ENCODE results near the gene CASP2. TPM values are rescaled to one million over a fixed set of nuclear protein-coding genes. Genes with fewer than 3 reads are reported as not detected.

CASP2 gene
- total and polyA plus RNA-seq, 4 experiments from 2014 or later: 5.3 to 96.1 (median 61.8) TPM

- H3K4me1 ChIP-seq (ENCODE audit: insufficient read depth, low read length): no peaks in the 10 kb centered on the region
- POLR2A ChIA-PET (ENCODE audit: partially characterized antibody): no interaction called here
- CTCF ChIA-PET (ENCODE audit: partially characterized antibody): interaction anchor here (1.1 to 1.3 kb wide), 4 partner anchors 17 to 52 kb away, joined by 3 to 4 read pairs (median 3); no protein-coding TSS in a partner anchor
- peak overlapping the region in 2 of 7 donors; percentile 0 to 8 for H3K27ac Mint-ChIP-seq
- H3K9me3 ChIP-seq (ENCODE audit: control insufficient read depth in 1 of 2, low read length in 2 of 2): no peaks in the 10 kb centered on the region
- H3K27me3 Mint-ChIP-seq: no peaks in the 10 kb centered on the region
- no peak overlapping the region for H3K4me3 Mint-ChIP-seq
- H3K9me3 Mint-ChIP-seq: no peaks in the 10 kb centered on the region
- H3K36me3 Mint-ChIP-seq: no peaks in the 10 kb centered on the region
- intact Hi-C loops (cut with micrococcal nuclease): no loop called here
- DNase-seq: no peak
- no peak overlapping the region for H3K27ac ChIP-seq (ENCODE audit: low read depth, low read length)
- H3K4me3 ChIP-seq (ENCODE audit: low read length in 2 of 2): no peak overlapping the region
- no peaks in the 10 kb centered on the region for H3K36me3 ChIP-seq (ENCODE audit: insufficient read depth, low read length)
- H3K4me1 Mint-ChIP-seq: peaks cover 8 to 12% (median 9%) of the 10 kb centered on the region in 4 donors
- no peaks in the 10 kb centered on the region for H3K27me3 ChIP-seq (ENCODE audit: insufficient read depth, low read length)
Measured at GRCh38 chr7:143327903-143328302, 39.8 kb downstream of the CASP2 start.

- intact Hi-C loops (cut with micrococcal nuclease): no loop called here
- Mint-ChIP-seq H3K36me3 (no peaks in the 10 kb centered on the region), H3K4me3 (no peak overlapping the region)
Measured at GRCh38 chr7:143329471-143330170, 41.5 kb downstream of the CASP2 start.

GRCh38 chr7:143331179-143331801 lies 43.1 kb downstream of the CASP2 start:
- Histone ChIP-seq H3K9me3 (ENCODE audit: control insufficient read depth in 1 of 2, low read length in 2 of 2) (no peaks in the 10 kb centered on the region), H3K36me3 (ENCODE audit: insufficient read depth, low read length) (no peaks in the 10 kb centered on the region), H3K4me1 (ENCODE audit: insufficient read depth, low read length) (no peaks in the 10 kb centered on the region), H3K4me3 (ENCODE audit: low read length in 2 of 2) (no peak overlapping the region), H3K27me3 (ENCODE audit: insufficient read depth, low read length) (no peaks in the 10 kb centered on the region), H3K27ac (ENCODE audit: low read depth, low read length) (no peak overlapping the region)
- intact Hi-C loops (cut with micrococcal nuclease): no loop called here
- Mint-ChIP-seq H3K4me3 (no peak overlapping the region), H3K27ac (peak overlapping the region in 1 of 7 donors; percentile 43), H3K27me3 (peaks cover 4 to 7% of the 10 kb centered on the region in 2 donors), H3K36me3 (no peaks in the 10 kb centered on the region), H3K9me3 (no peaks in the 10 kb centered on the region), H3K4me1 (peaks cover 0 to 1% (median 0%) of the 10 kb centered on the region in 4 donors)
- POLR2A ChIA-PET (ENCODE audit: partially characterized antibody): no interaction called here
- DNase-seq: no peak
- CTCF ChIA-PET (ENCODE audit: partially characterized antibody): interaction anchor here (1.0 to 2.4 kb wide), 3 partner anchors 14 to 91 kb away, joined by 4 to 9 read pairs (median 4); no protein-coding TSS in a partner anchor

More at GRCh38 chr7:143329471-143330170, 41.5 kb downstream of the CASP2 start:
- Mint-ChIP-seq H3K27ac (no peak overlapping the region), H3K27me3 (peaks cover 0 to 4% of the 10 kb centered on the region in 2 donors), H3K9me3 (no peaks in the 10 kb centered on the region), H3K4me1 (peaks cover 8 to 12% (median 9%) of the 10 kb centered on the region in 4 donors)
- DNase-seq: no peak
- Histone ChIP-seq H3K9me3 (ENCODE audit: control insufficient read depth in 1 of 2, low read length in 2 of 2) (no peaks in the 10 kb centered on the region), H3K4me1 (ENCODE audit: insufficient read depth, low read length) (no peaks in the 10 kb centered on the region), H3K4me3 (ENCODE audit: low read length in 2 of 2) (no peak overlapping the region), H3K27me3 (ENCODE audit: insufficient read depth, low read length) (no peaks in the 10 kb centered on the region), H3K36me3 (ENCODE audit: insufficient read depth, low read length) (no peaks in the 10 kb centered on the region), H3K27ac (ENCODE audit: low read depth, low read length) (no peak overlapping the region)
- POLR2A ChIA-PET (ENCODE audit: partially characterized antibody): no interaction called here
- CTCF ChIA-PET (ENCODE audit: partially characterized antibody): interaction anchor here (0.5 to 2.4 kb wide), 5 partner anchors 16 to 89 kb away, joined by 3 to 9 read pairs (median 4); partner anchors contain the start of gene EPHA1

GRCh38 chr7:143334244-143334643 lies 46.1 kb downstream of the CASP2 start:
- Mint-ChIP-seq H3K9me3 (no peaks in the 10 kb centered on the region), H3K27ac (no peak overlapping the region), H3K36me3 (no peaks in the 10 kb centered on the region), H3K27me3 (peaks cover 12 to 17% of the 10 kb centered on the region in 2 donors), H3K4me1 (peaks cover 0 to 4% (median 0%) of the 10 kb centered on the region in 4 donors), H3K4me3 (no peak overlapping the region)
- DNase-seq: no peak
- Histone ChIP-seq H3K9me3 (ENCODE audit: control insufficient read depth in 1 of 2, low read length in 2 of 2) (no peaks in the 10 kb centered on the region), H3K27ac (ENCODE audit: low read depth, low read length) (no peak overlapping the region), H3K4me3 (ENCODE audit: low read length in 2 of 2) (no peak overlapping the region), H3K4me1 (ENCODE audit: insufficient read depth, low read length) (no peaks in the 10 kb centered on the region), H3K27me3 (ENCODE audit: insufficient read depth, low read length) (no peaks in the 10 kb centered on the region), H3K36me3 (ENCODE audit: insufficient read depth, low read length) (no peaks in the 10 kb centered on the region)
- intact Hi-C loops (cut with micrococcal nuclease): no loop called here
- ChIA-PET POLR2A (ENCODE audit: partially characterized antibody) (no interaction called here), CTCF (ENCODE audit: partially characterized antibody) (interaction anchor here (0.6 to 4.9 kb wide), 8 partner anchors 11 to 119 kb away, joined by 3 to 32 read pairs (median 4); no protein-coding TSS in a partner anchor)

GRCh38 chr7:143337216-143337615 lies 49.1 kb downstream of the CASP2 start:
- peaks cover 0 to 2% (median 0%) of the 10 kb centered on the region in 4 donors for H3K4me1 Mint-ChIP-seq
- POLR2A ChIA-PET (ENCODE audit: partially characterized antibody): interaction anchor here (0.8 to 1.5 kb wide), 2 partner anchors 70 to 114 kb away, joined by 4 to 6 read pairs; partner anchors contain the start of gene EPHA1
- Histone ChIP-seq H3K4me3 (ENCODE audit: low read length in 2 of 2) (no peak overlapping the region), H3K36me3 (ENCODE audit: insufficient read depth, low read length) (no peaks in the 10 kb centered on the region), H3K27ac (ENCODE audit: low read depth, low read length) (no peak overlapping the region), H3K27me3 (ENCODE audit: insufficient read depth, low read length) (no peaks in the 10 kb centered on the region), H3K9me3 (ENCODE audit: control insufficient read depth in 1 of 2, low read length in 2 of 2) (no peaks in the 10 kb centered on the region), H3K4me1 (ENCODE audit: insufficient read depth, low read length) (no peaks in the 10 kb centered on the region)
- no peaks in the 10 kb centered on the region for H3K36me3 Mint-ChIP-seq
- DNase-seq: no peak
- H3K9me3 Mint-ChIP-seq: no peaks in the 10 kb centered on the region
- H3K4me3 Mint-ChIP-seq: no peak overlapping the region
- peaks cover 12 to 23% of the 10 kb centered on the region in 2 donors for H3K27me3 Mint-ChIP-seq
- no peak overlapping the region for H3K27ac Mint-ChIP-seq
- CTCF ChIA-PET (ENCODE audit: partially characterized antibody): interaction anchor here (0.5 to 4.9 kb wide), 11 partner anchors 9 to 1361 kb away, joined by 3 to 32 read pairs (median 6); no protein-coding TSS in a partner anchor
- intact Hi-C loops (cut with micrococcal nuclease): no loop called here

GRCh38 chr7:143341842-143342241 lies 53.7 kb downstream of the CASP2 start:
- intact Hi-C loops (cut with micrococcal nuclease): no loop called here
- ChIA-PET POLR2A (ENCODE audit: partially characterized antibody) (no interaction called here), CTCF (ENCODE audit: partially characterized antibody) (interaction anchor here (0.9 to 1.3 kb wide), 4 partner anchors 8 to 75 kb away, joined by 3 to 5 read pairs (median 4); no protein-coding TSS in a partner anchor)
- no peak overlapping the region for H3K27ac Mint-ChIP-seq
- H3K9me3 Mint-ChIP-seq: no peaks in the 10 kb centered on the region
- H3K4me1 Mint-ChIP-seq: peaks cover 5 to 9% (median 8%) of the 10 kb centered on the region in 4 donors
- Histone ChIP-seq H3K36me3 (ENCODE audit: insufficient read depth, low read length) (no peaks in the 10 kb centered on the region), H3K4me1 (ENCODE audit: insufficient read depth, low read length) (peaks cover 4% of the 10 kb centered on the region), H3K4me3 (ENCODE audit: low read length in 2 of 2) (no peak overlapping the region), H3K27me3 (ENCODE audit: insufficient read depth, low read length) (no peaks in the 10 kb centered on the region), H3K9me3 (ENCODE audit: control insufficient read depth in 1 of 2, low read length in 2 of 2) (no peaks in the 10 kb centered on the region), H3K27ac (ENCODE audit: low read depth, low read length) (no peak overlapping the region)
- H3K4me3 Mint-ChIP-seq: no peak overlapping the region
- H3K36me3 Mint-ChIP-seq: no peaks in the 10 kb centered on the region
- DNase-seq: no peak
- peaks cover 6 to 22% of the 10 kb centered on the region in 2 donors for H3K27me3 Mint-ChIP-seq

GRCh38 chr7:143343596-143343995 lies 55.4 kb downstream of the CASP2 start:
- Histone ChIP-seq H3K4me1 (ENCODE audit: insufficient read depth, low read length) (peaks cover 4% of the 10 kb centered on the region), H3K27ac (ENCODE audit: low read depth, low read length) (no peak overlapping the region), H3K4me3 (ENCODE audit: low read length in 2 of 2) (no peak overlapping the region), H3K27me3 (ENCODE audit: insufficient read depth, low read length) (no peaks in the 10 kb centered on the region), H3K36me3 (ENCODE audit: insufficient read depth, low read length) (no peaks in the 10 kb centered on the region), H3K9me3 (ENCODE audit: control insufficient read depth in 1 of 2, low read length in 2 of 2) (no peaks in the 10 kb centered on the region)
- H3K4me1 Mint-ChIP-seq: peaks cover 5 to 9% (median 7%) of the 10 kb centered on the region in 4 donors
- ChIA-PET POLR2A (ENCODE audit: partially characterized antibody) (interaction anchor here (1.0 kb wide), 1 partner anchor 12 kb away, joined by 3 read pairs; no protein-coding TSS in a partner anchor), CTCF (ENCODE audit: partially characterized antibody) (interaction anchor here (0.8 to 2.0 kb wide), 5 partner anchors 32 to 103 kb away, joined by 3 to 6 read pairs (median 5); no protein-coding TSS in a partner anchor)
- no peak overlapping the region for H3K4me3 Mint-ChIP-seq
- intact Hi-C loops (cut with micrococcal nuclease): no loop called here
- DNase-seq: no peak
- H3K36me3 Mint-ChIP-seq: no peaks in the 10 kb centered on the region
- H3K27me3 Mint-ChIP-seq: peaks cover 1 to 17% of the 10 kb centered on the region in 2 donors
- no peaks in the 10 kb centered on the region for H3K9me3 Mint-ChIP-seq
- no peak overlapping the region for H3K27ac Mint-ChIP-seq
